Skin of body (tissue), 2 donors: ENCODE data around the gene WDR17. TPM values are rescaled to one million over a fixed set of nuclear protein-coding genes. Genes with fewer than 3 reads are reported as not detected.
"Not testable (repeated sequence)": the region's sequence is repeated elsewhere in the genome, so short reads cannot be mapped to it uniquely, and the experiment has no call there.

ENCODE experiments used
- DNase-seq: peaks from one replicate; lab custom pipeline; 2025; lab: John Stamatoyannopoulos, UW
- total RNA-seq: library from RNA; depleted of rRNA; stranded (reverse); fragments of >200 nt; gene quantifications from one replicate; pipeline ENCODE4 v1.2.3, GENCODE V29; 2014

Gene WDR17
- total RNA-seq, 1 donor from 2014 or later = 1.8 TPM

- no peak for DNase-seq
Observed at GRCh38 chr4:176189891-176190795, 124.5 kb downstream of the WDR17 start.

- no peak for DNase-seq
Observed at GRCh38 chr4:176191974-176192373, 126.3 kb downstream of the WDR17 start.

DNA sequence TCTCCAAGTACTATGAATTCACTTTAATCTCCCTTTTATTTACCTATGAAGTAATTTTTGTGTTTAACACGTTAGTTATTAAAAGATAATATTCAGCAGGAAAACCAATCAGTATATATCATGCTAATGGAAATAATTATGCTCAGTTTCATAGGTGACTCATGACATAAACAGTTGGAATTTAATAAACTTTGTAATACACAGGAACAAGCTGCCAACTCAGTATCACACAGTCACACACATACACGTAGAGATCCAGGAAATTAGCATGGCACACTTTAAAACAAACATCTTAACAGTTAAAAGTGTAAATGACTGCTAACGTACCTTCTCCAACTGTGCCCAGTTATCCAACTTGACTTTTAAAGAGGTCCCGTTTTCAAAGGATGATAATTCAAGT, 127.5 kb downstream of the WDR17 start:
- no peak for DNase-seq

- no peak for DNase-seq
Observed at GRCh38 chr4:176193938-176194337, 128.3 kb downstream of the WDR17 start.

DNA sequence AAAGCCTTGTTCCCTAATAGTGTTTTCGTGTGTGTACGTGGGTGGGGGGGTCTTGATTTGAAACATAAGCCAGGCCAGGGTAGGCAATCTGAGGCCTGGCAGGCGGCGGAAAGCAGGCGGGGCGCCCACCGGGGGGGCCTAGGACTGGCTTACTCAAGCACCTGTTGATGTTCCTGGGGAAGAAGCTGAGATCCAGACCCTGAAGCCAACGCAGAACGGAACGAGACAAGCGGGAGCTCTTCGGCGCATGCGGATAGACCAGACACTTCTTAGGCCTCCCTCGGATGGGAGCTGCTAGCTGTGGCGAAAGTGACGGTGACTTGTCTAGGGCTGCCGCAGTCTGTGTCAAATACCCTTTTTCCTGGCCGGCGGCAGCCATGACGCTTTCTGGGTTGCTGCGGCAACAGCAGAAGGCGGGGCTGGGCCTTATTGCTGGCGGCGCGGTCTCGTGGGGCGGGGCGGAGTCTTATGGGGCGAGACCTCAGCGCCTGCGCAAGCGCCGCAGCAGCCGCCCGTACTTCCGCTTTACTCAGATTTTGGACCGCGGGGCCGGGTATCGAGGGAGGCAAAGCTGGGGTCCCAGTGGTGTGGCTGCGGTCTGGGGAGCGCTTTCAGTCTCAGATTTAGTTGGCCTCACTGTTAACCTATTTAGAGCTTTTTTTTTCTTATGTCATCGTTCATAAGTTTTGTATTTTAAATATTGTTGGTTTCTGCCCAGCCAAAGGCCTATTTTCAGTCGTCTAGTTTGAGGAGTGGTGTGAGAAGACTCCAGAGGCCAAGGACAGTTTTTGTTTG, 129.7 kb downstream of the WDR17 start, which contains the start of gene SPATA4:
TSS of gene SPATA4 (minus strand) at position 402 of the 795 bp plus-strand sequence. CDS start at position 379, 23 bp downstream.
- peak; percentile 89 for DNase-seq

DNA sequence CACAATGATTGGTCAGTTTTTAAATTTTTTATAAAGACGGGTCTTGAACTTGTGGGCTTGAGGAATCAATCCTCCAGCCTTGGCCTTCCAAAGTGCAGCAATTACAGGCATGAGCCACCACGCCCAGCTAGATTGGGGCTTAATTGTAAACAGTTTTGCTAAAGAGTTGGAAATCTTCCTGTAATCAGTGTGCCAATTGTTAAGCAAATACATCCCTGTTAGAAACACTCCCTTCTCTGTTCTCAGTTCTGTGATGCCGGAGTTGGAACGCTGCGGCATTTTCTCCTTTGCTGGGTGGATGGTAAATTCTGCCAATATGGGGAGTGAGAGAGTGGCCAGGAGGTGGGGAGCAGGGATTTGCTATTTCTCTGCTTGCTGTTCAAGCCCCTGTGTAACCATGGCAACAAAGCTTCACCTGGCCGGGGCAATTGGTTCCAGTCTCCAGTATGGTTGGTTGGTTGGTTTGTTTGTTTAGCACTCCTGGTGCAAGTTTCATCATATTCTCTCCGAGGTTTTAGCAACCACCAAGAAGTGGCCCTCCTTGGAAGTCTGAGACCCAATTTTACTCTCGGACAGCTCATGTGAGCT, 132.8 kb downstream of the WDR17 start:
- DNase-seq = no peak

DNA sequence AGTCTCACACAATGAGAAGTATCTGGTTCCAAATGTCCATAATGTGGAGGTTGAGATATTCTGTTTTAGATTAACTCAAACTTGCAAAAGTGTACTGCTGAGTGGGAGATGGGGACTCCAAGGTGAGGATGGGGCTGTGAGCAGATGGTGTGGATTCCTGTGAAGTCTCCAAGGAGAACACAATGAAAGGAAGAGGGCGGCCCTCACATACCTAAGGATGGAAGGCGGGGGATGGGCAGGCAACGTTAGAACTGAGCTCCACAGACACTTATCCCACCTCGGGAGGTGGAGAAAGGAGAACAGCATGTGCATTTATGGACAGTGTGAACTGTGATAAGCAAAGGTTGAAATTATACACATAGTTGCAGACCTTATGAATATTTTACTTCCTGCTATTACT, 139.7 kb downstream of the WDR17 start:
- DNase-seq = no peak

- DNase-seq = no peak
Observed at GRCh38 chr4:176207839-176208238, 142.2 kb downstream of the WDR17 start.

- DNase-seq = no peak
Observed at GRCh38 chr4:176209535-176209934, 143.9 kb downstream of the WDR17 start.

DNA sequence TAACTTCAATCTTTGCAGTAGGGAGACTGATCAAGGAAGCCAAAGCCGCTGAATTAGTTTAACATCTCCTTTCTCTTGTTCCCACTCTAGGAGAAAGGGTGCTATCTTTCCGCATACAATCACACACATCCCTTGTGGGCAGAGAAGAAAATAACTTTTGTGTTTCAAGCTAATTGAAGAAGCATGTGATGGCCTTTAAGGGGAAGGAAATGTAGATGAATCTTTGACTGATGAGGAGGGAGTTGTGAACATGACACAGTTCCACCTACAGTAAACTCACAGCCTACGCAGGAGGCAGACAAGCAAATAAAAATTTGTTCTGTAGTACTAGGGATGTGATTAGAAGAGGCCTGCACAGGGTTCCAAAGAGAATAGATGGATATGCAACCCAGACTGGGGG, 144.5 kb downstream of the WDR17 start:
- DNase-seq = no peak

DNA sequence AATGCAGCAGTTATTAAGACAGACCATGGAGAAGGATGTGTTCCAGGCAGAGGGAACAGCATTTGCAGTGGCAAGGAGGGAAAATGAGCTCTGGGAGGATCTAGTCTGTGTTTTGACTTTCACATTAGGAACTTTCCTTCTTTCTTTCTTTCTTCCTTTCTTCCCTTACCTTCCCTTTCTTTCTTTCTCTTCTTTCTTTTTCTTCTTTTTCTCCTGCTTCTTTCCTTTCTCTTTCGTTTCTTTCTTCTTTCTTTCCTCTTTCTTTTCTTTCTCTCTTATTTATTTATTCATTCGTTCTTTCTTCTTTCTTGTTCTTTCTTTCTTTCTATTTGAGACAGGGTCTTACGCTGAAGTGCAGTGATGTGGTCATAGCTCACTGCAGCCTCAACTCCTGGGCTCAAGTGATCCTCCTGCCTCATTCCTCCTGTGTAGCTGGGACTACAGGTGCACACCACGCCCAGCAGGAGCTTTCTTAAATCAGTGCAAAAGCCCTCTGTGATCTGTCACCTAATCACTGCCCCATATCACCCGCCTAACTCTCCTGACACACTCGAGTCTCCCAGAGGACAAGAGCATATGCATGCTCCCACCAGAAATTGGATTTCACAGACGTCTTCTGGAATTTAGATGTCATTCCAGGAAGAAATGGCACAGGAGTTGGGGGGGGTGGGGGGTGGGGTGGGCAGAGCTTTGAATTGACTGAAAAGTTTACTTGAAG, 145.1 kb downstream of the WDR17 start:
- no peak for DNase-seq

- DNase-seq = not testable (repeated sequence)
Observed at GRCh38 chr4:176212351-176212750, 146.7 kb downstream of the WDR17 start.

DNA sequence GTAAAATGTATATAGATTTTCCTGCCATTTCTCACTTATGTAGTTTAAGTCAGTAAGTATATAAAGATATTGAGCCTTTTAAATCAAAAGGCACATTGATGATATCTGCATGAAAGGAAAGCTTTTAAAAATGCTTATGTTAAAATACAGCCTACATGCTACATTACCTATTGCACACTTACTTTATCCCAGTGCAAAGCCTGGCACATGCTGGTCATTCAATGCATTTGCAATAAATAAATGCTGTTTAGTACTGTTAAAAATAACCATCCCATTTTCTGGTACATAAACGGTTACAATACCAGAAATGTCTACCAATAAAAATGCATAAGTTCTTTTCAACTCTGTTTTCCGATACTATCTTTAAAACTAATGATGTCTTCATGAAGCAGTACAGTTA, 151.9 kb downstream of the WDR17 start:
- DNase-seq = no peak

- no peak for DNase-seq
Observed at GRCh38 chr4:176222149-176222548, 156.5 kb downstream of the WDR17 start.

GRCh38 chr4:176223561-176223960, 157.9 kb downstream of the WDR17 start:
- DNase-seq = no peak

DNA sequence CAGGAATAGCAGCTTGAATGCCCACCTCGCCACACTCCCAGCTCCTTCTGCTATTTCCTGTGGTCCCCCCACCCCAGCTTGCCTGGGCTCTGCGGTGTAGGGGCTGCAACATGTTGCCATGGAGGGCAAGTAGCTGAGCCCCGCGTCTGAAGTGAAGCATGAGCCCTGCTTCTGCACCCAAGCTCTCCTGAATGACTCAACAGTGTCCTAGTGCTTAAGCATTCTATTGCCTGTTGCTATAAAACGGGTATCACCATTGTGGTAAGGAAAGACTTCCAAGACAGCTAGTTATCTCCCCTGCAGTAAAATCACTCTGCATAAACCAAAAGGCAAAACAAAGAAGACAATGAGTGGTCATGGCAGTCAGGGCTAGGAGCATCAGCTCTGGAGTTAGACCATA, 161.1 kb downstream of the WDR17 start:
- DNase-seq = no peak

GRCh38 chr4:176229645-176230044, 164.0 kb downstream of the WDR17 start:
- DNase-seq = no peak
